H1 (cell line): ENCODE data around the gene IRAK1BP1. TPM values are rescaled to one million over a fixed set of nuclear protein-coding genes. Genes with fewer than 3 reads are reported as not detected.

Source experiments
- CTCF ChIA-PET: fragments of 300-600 bp; sonication (Branson Sonifier 250); formaldehyde crosslinking; loops from one replicate; lab custom pipeline; 2021; ENCODE audit not compliant: partially characterized antibody; lab: Charles Lee
- POLR2A ChIA-PET: fragments of 300-600 bp; sonication (Branson Sonifier 250); formaldehyde crosslinking; loops from one replicate; lab custom pipeline; 2021; ENCODE audit warnings: inconsistent platforms; ENCODE audit not compliant: partially characterized antibody; lab: Charles Lee
- DNase-seq, 2 experiments: peaks; one replicate each; pipeline versions ENCODE4 v3.0.0 to v3.0.0-alpha.2; 2010 to 2022; ENCODE audit warnings: low spot score in 2 of 2, low read depth in 1 of 2, mixed read lengths in 1 of 2
- FAIRE-seq: peaks from 2 replicates; lab custom pipeline; 2011; peaks lifted over from hg19 to GRCh38; lab: Jason Lieb, UNC
- H2AFZ ChIP-seq: 2 replicates; pipeline ENCODE4 v1.8.1; 2012; ENCODE audit warnings: low read length, inconsistent platforms
- H2AK5ac ChIP-seq: 2 replicates; pipeline ENCODE4 v1.6.1; 2013; ENCODE audit warnings: low read depth, low read length
- H2BK120ac ChIP-seq: replicated peaks from 2 replicates; pipeline ENCODE3; 2013; ENCODE audit warnings: low read depth, low read length, inconsistent platforms
- H2BK12ac ChIP-seq: 2 replicates; pipeline ENCODE4 v1.6.1; 2013; ENCODE audit warnings: low read depth, low read length
- H2BK15ac ChIP-seq: 2 replicates; pipeline ENCODE4 v1.6.1; 2013; ENCODE audit warnings: low read length
- H2BK20ac ChIP-seq: 2 replicates; pipeline ENCODE4 v1.6.1; 2013; ENCODE audit warnings: low read length
- H2BK5ac ChIP-seq: 2 replicates; pipeline ENCODE4 v1.6.1; 2013; ENCODE audit warnings: low read depth, low read length
- H3K14ac ChIP-seq: 2 replicates; pipeline ENCODE4 v1.6.1; 2013; ENCODE audit warnings: inconsistent platforms; ENCODE audit not compliant: insufficient read length
- H3K18ac ChIP-seq: 2 replicates; pipeline ENCODE4 v1.6.1; 2013; ENCODE audit warnings: low read length; ENCODE audit errors: extremely low read depth
- H3K23ac ChIP-seq: 2 replicates; pipeline ENCODE4 v1.6.1; 2013; ENCODE audit warnings: inconsistent platforms; ENCODE audit not compliant: insufficient read length
- H3K23me2 ChIP-seq: 2 replicates; pipeline ENCODE4 v1.6.1; 2013; ENCODE audit warnings: low read depth, low read length
- H3K27ac ChIP-seq: 2 replicates; pipeline ENCODE4 v1.6.1; 2011; ENCODE audit warnings: low read depth, low read length, inconsistent platforms
- H3K27me3 ChIP-seq, 4 experiments: replicated peaks in 1 of 4; 1 replicate in 1 of 4; 2 replicates in 3 of 4; pipeline versions ENCODE4 v1.6.1 to v1.8.1; 2011 to 2013; ENCODE audit warnings: low read length in 3 of 4, mild to moderate bottlenecking in 3 of 4, inconsistent platforms in 2 of 4, mixed read lengths in 2 of 4, moderate library complexity in 1 of 4; ENCODE audit not compliant: control insufficient read depth in 3 of 4, insufficient read depth in 3 of 4; ENCODE audit errors: extremely low read depth in 1 of 4
- H3K36me3 ChIP-seq, 4 experiments: 2 replicates each; pipeline versions ENCODE4 v1.6.1 to v1.8.1; 2011 to 2013; ENCODE audit warnings: mild to moderate bottlenecking in 4 of 4, low read length in 3 of 4, moderate library complexity in 2 of 4, control low read depth in 1 of 4, inconsistent platforms in 1 of 4; ENCODE audit not compliant: insufficient read depth in 4 of 4, control insufficient read depth in 2 of 4
- H3K4ac ChIP-seq: replicated peaks from 2 replicates; pipeline ENCODE3; 2013; ENCODE audit warnings: low read length, low read depth, mixed read lengths, inconsistent platforms; ENCODE audit not compliant: insufficient read length
- H3K4me1 ChIP-seq, 4 experiments: replicated peaks in 1 of 4; 1 replicate in 1 of 4; 2 replicates in 3 of 4; pipeline versions ENCODE4 v1.6.1 to v1.8.1; 2011 to 2013; ENCODE audit warnings: low read length in 3 of 4, inconsistent platforms in 2 of 4, mixed read lengths in 1 of 4; ENCODE audit not compliant: insufficient read depth in 4 of 4, control insufficient read depth in 3 of 4
- H3K4me2 ChIP-seq, 2 experiments: 2 replicates each; pipeline versions ENCODE4 v1.6.1 to v1.8.1; 2011 to 2013; ENCODE audit warnings: low read depth in 2 of 2, low read length in 2 of 2, control low read depth in 1 of 2, inconsistent platforms in 1 of 2, mild to moderate bottlenecking in 1 of 2; ENCODE audit not compliant: insufficient read depth in 1 of 2
- H3K4me3 ChIP-seq, 4 experiments: fragments of 200-600, 300-600 bp in 1 of 4; sonication (generic), shearing (Covaris generic), sonication (Bioruptor Twin) in 1 of 4; 2 replicates each; pipeline versions ENCODE4 v1.5.1 to v1.8.1; 2011 to 2016; ENCODE audit warnings: low read length in 4 of 4, low read depth in 3 of 4, control low read depth in 2 of 4, inconsistent platforms in 2 of 4, mild to moderate bottlenecking in 2 of 4, mixed read lengths in 1 of 4, moderate library complexity in 1 of 4; ENCODE audit not compliant: insufficient read depth in 2 of 4; ENCODE audit errors: extremely low read depth in 1 of 4
- H3K56ac ChIP-seq: replicated peaks from 2 replicates; pipeline ENCODE3; 2013; ENCODE audit warnings: low read depth, mild to moderate bottlenecking, mixed read lengths, low read length, inconsistent platforms; ENCODE audit not compliant: insufficient read length
- H3K79me1 ChIP-seq: 2 replicates; pipeline ENCODE4 v1.6.1; 2013; ENCODE audit warnings: low read depth, low read length, control low read depth
- H3K79me2 ChIP-seq, 2 experiments: 2 replicates each; pipeline versions ENCODE4 v1.6.1 to v1.8.1; 2012 to 2013; ENCODE audit warnings: low read length in 2 of 2, mild to moderate bottlenecking in 2 of 2, inconsistent platforms in 1 of 2; ENCODE audit not compliant: insufficient read depth in 2 of 2, control insufficient read depth in 1 of 2
- H3K9ac ChIP-seq, 4 experiments: replicated peaks in 1 of 4; 1 replicate in 1 of 4; 2 replicates in 3 of 4; pipeline versions ENCODE4 v1.6.1 to v1.8.1; 2011 to 2013; ENCODE audit warnings: low read depth in 3 of 4, low read length in 3 of 4, control low read depth in 2 of 4, mild to moderate bottlenecking in 2 of 4, moderate library complexity in 2 of 4, inconsistent platforms in 1 of 4; ENCODE audit errors: extremely low read depth in 1 of 4
- H3K9me3 ChIP-seq, 2 experiments: 2 replicates each; pipeline versions ENCODE4 v1.6.1 to v1.8.1; 2012 to 2013; ENCODE audit warnings: mild to moderate bottlenecking in 2 of 2, moderate library complexity in 2 of 2, control low read depth in 1 of 2, inconsistent platforms in 1 of 2, low read depth in 1 of 2, low read length in 1 of 2, mixed read lengths in 1 of 2; ENCODE audit not compliant: insufficient read depth in 2 of 2
- H4K20me1 ChIP-seq, 2 experiments: replicated peaks in 1 of 2; 2 replicates each; pipeline versions ENCODE3 to v1.8.1; 2011 to 2013; ENCODE audit warnings: inconsistent platforms in 2 of 2, low read length in 2 of 2, mild to moderate bottlenecking in 1 of 2; ENCODE audit not compliant: insufficient read depth in 2 of 2, control insufficient read depth in 1 of 2
- H4K5ac ChIP-seq: 2 replicates; pipeline ENCODE4 v1.6.1; 2013; ENCODE audit warnings: low read length, low read depth, mixed read lengths, inconsistent platforms; ENCODE audit not compliant: insufficient read length
- H4K8ac ChIP-seq: 2 replicates; pipeline ENCODE4 v1.8.0; 2013; ENCODE audit warnings: mild to moderate bottlenecking, moderate library complexity, low read length, inconsistent platforms; ENCODE audit not compliant: insufficient read depth; ENCODE audit errors: extremely low read depth
- H4K91ac ChIP-seq: replicated peaks from 2 replicates; pipeline ENCODE3; 2013; ENCODE audit warnings: low read length, mixed read lengths, inconsistent platforms; ENCODE audit not compliant: insufficient read length
- ATF2 ChIP-seq: IDR thresholded peaks from 2 replicates; pipeline ENCODE4 v1.6.1; 2012; ENCODE audit warnings: low read length, inconsistent platforms
- BCL11A ChIP-seq, 2 experiments: IDR thresholded peaks; one replicate each; pipeline ENCODE4 v1.6.1; 2011; ENCODE audit warnings: low read depth in 2 of 2, low read length in 2 of 2, mild to moderate bottlenecking in 2 of 2
- KDM1A ChIP-seq: fragments of 200-600, 300-600 bp; sonication (generic); IDR thresholded peaks from 2 replicates; pipeline ENCODE4 v1.7.1; 2016; ENCODE audit warnings: mild to moderate bottlenecking, low read length, borderline replicate concordance
- POU5F1 ChIP-seq: IDR thresholded peaks from 2 replicates; pipeline ENCODE4 v1.6.1; 2011; ENCODE audit warnings: low read depth, mild to moderate bottlenecking, low read length, moderate library complexity
- RXRA ChIP-seq: IDR thresholded peaks from 2 replicates; pipeline ENCODE4 v1.6.1; 2011; ENCODE audit warnings: low read depth, mild to moderate bottlenecking, low read length, moderate library complexity; ENCODE audit not compliant: insufficient read depth
- SIX5 ChIP-seq: IDR thresholded peaks from 2 replicates; pipeline ENCODE4 v1.6.1; 2011; ENCODE audit warnings: mild to moderate bottlenecking, low read depth, low read length
- WGBS, 2 experiments: shearing (Covaris generic) in 1 of 2; methylation state at CpG; one replicate each; pipeline versions ENCODE4 v1.1.6 to v1.1.7; 2013 to 2015; ENCODE audit warnings: low lambda C conversion rate in 2 of 2, mixed read lengths in 2 of 2, inconsistent platforms in 1 of 2, low coverage in 1 of 2, missing lambda C conversion rate in 1 of 2; ENCODE audit not compliant: insufficient replicate concordance in 2 of 2, insufficient coverage in 1 of 2, insufficient read length in 1 of 2; ENCODE audit errors: extremely low coverage in 1 of 2, missing lambda C conversion rate in 1 of 2; 5-methylcytosine and 5-hydroxymethylcytosine counted together
- long read RNA-seq, 2 experiments: library from RNA in 1 of 2; library from capped mRNA in 1 of 2; stranded (forward); transcript quantifications; one replicate each; pipeline ENCODE4 v2.0.0, GENCODE V29; 2021; ENCODE audit warnings: inconsistent platforms in 1 of 2
- polyA minus RNA-seq, 3 experiments: library from RNA; depleted of rRNA, polyadenylated mRNA; stranded (reverse); fragments of >200 nt; gene quantifications; 1 replicate in 2 of 3; 2 replicates in 1 of 3; pipeline ENCODE4 v1.2.3, GENCODE V29; 2011
- polyA plus RNA-seq, 7 experiments: library from polyadenylated mRNA; depleted of rRNA in 3 of 7; stranded (reverse) in 5 of 7; unstranded in 2 of 7; fragments of >200 nt in 5 of 7; fragments of 200-250 nt in 2 of 7; gene quantifications; 1 replicate in 5 of 7; 2 replicates in 1 of 7; 4 replicates in 1 of 7; pipeline versions ENCODE4 v1.2.1 to v1.2.3, GENCODE V29; 2011 to 2013; ENCODE audit warnings: missing spikeins in 2 of 7, mixed read lengths in 2 of 7
- total RNA-seq: library from RNA; stranded (reverse); fragmentation: NEBNext Ultra II Directional; extraction: Animal tissue kit (Norgen Biotek cat#: 25700); gene quantifications from 2 replicates; pipeline ENCODE4 v1.2.1, GENCODE V29; 2021

Gene IRAK1BP1
- total RNA-seq (4.7 and 5.4 TPM in 2 replicates), polyA plus RNA-seq (2011; rRNA removed) (2.7 and 3.7 TPM in 2 replicates), polyA minus RNA-seq (2011; rRNA and poly(A)+ RNA removed) (7.9 and 11.8 TPM in 2 replicates)
- polyA plus RNA-seq (2011; cell fraction: cytosol; rRNA removed): 3.9 TPM
- 5.6 TPM for polyA plus RNA-seq (2011; cell fraction: nucleus; rRNA removed)
- polyA plus RNA-seq (2012, experiment 1 of 2): 2.8 to 4.3 TPM (median 3.4 TPM) in 4 replicates
- 1.4 TPM for polyA plus RNA-seq (2012, experiment 2 of 2)
- 5.9 TPM for polyA plus RNA-seq (2013, experiment 1 of 2)
- polyA plus RNA-seq (2013, experiment 2 of 2): 5.0 TPM
- polyA minus RNA-seq (2011; cell fraction: cytosol; rRNA and poly(A)+ RNA removed): 5.7 TPM
- 30.7 TPM for polyA minus RNA-seq (2011; cell fraction: nucleus; rRNA and poly(A)+ RNA removed)
- long read RNA-seq, experiment 1, full-length matches to known transcripts: 4 of 10 reads
- long read RNA-seq, experiment 1, partial matches to known transcripts: 0 of 10 reads
- long read RNA-seq, experiment 1, other reads (novel, unspliced or antisense): 6 of 10 reads
- long read RNA-seq, experiment 2, full-length matches to known transcripts: 3 of 6 reads
- long read RNA-seq, experiment 2, partial matches to known transcripts: 0 of 6 reads
- long read RNA-seq, experiment 2, other reads (novel, unspliced or antisense): 3 of 6 reads

- H3K4me2 ChIP-seq: peak within 1 kb of the TSS; percentile 67 to 78
- no peak within 1 kb of the TSS for H3K56ac ChIP-seq
- H3K14ac ChIP-seq: no peak within 1 kb of the TSS
- no peaks in the 10 kb centered on the region; a peak in 1 of 8 replicates for H3K36me3 ChIP-seq
- H2AFZ ChIP-seq: peak within 1 kb of the TSS; percentile 92
- H4K20me1 ChIP-seq: no peaks in the 10 kb centered on the region
- POLR2A ChIA-PET: interaction anchor here (1.0 to 1.1 kb wide), 4 partner anchors 17 to 669 kb away, joined by 3 read pairs; partner anchors contain the start of gene LCA5
- peak within 1 kb of the TSS; percentile 85; the same call in 1 of the 2 replicates for H3K18ac ChIP-seq
- H2BK12ac ChIP-seq: peak within 1 kb of the TSS; percentile 95
- no peaks in the 10 kb centered on the region for H3K9me3 ChIP-seq
- H2BK120ac ChIP-seq: no peak within 1 kb of the TSS
- H3K4me1 ChIP-seq: no peaks in the 10 kb centered on the region
- CTCF ChIA-PET: no interaction called here
- H3K23me2 ChIP-seq: peaks cover 3% of the 10 kb centered on the region; the same call in 1 of the 2 replicates
- H2BK5ac ChIP-seq: peak within 1 kb of the TSS; percentile 62
- peak within 1 kb of the TSS; percentile 91; the same call in 1 of the 2 replicates for H4K8ac ChIP-seq
- H3K27me3 ChIP-seq: no peaks in the 10 kb centered on the region
- H4K91ac ChIP-seq: peak within 1 kb of the TSS; percentile 57
- no peak within 1 kb of the TSS for H2AK5ac ChIP-seq
- 0 out of 2 replicates have a peak within 1 kb of the TSS, but pooled peaks have one; percentile 67 for H2BK15ac ChIP-seq
- H3K27ac ChIP-seq: peak within 1 kb of the TSS; percentile 82
- peak within 1 kb of the TSS; percentile 43 to 94 (median 86) for H3K4me3 ChIP-seq
- H3K79me2 ChIP-seq: peaks cover 0 to 6% of the 10 kb centered on the region in 2 experiments; a peak in 2 of 4 replicates
- peak; percentile 76 to 85 for DNase-seq
- peak within 1 kb of the TSS; percentile 81 for H4K5ac ChIP-seq
- no peak for FAIRE-seq
- 0 out of 2 replicates have a peak within 1 kb of the TSS, but pooled peaks have one; percentile 88 for H2BK20ac ChIP-seq
- 3% methylated on average over 43 of the region's 48 CpGs; no CpG with 5 or more reads in 1 of the 2 experiments for WGBS, 2 experiments
- H3K79me1 ChIP-seq: no peaks in the 10 kb centered on the region
- H3K23ac ChIP-seq: no peak within 1 kb of the TSS
- no peak within 1 kb of the TSS for H3K4ac ChIP-seq
- peak within 1 kb of the TSS; percentile 70 to 87 (median 84) for H3K9ac ChIP-seq
- no peak for TF ChIP-seq KDM1A
- no peak for TF ChIP-seq SIX5
- TF ChIP-seq ATF2: peak; percentile 81
- no peak for TF ChIP-seq POU5F1
- no peak for TF ChIP-seq RXRA
- no peak for TF ChIP-seq BCL11A (IDR thresholded peaks at IDR 0.05; ENCODE audit: low read depth in 2 of 2, low read length in 2 of 2)
These were observed at the start of gene IRAK1BP1 for GRCh38 chr6:78867370-78868040. TSS of gene IRAK1BP1 (plus strand) at chr6:78867551. CDS start at chr6:78867577, 26 bp downstream.
